Mesodermal cell (in vitro differentiated cells): ENCODE measurements around the gene MAST4.
"Not testable (repeated sequence)": the region's sequence is repeated elsewhere in the genome, so short reads cannot be mapped to it uniquely, and the experiment has no call there.

ENCODE experiments used
- H3K27ac ChIP-seq: 2 replicates; pipeline ENCODE4 v1.7.0; 2013; ENCODE audit warnings: mild to moderate bottlenecking, low read depth, low read length, moderate library complexity; ENCODE audit not compliant: severe bottlenecking
- H3K36me3 ChIP-seq: 2 replicates; pipeline ENCODE4 v1.7.1; 2013; ENCODE audit warnings: mild to moderate bottlenecking, low read length, moderate library complexity; ENCODE audit not compliant: control insufficient read depth, insufficient read depth
- H3K4me1 ChIP-seq: one replicate; pipeline ENCODE4 v1.7.1; 2013; ENCODE audit warnings: mild to moderate bottlenecking, low read length; ENCODE audit not compliant: insufficient read depth, control insufficient read depth, poor library complexity, severe bottlenecking
- H3K4me3 ChIP-seq: 2 replicates; pipeline ENCODE4 v1.7.0; 2013; ENCODE audit warnings: low read length, control low read depth, mild to moderate bottlenecking; ENCODE audit not compliant: insufficient read depth, poor library complexity, severe bottlenecking; ENCODE audit errors: extremely low read depth
- H3K9me3 ChIP-seq: 2 replicates; pipeline ENCODE4 v1.7.1; 2013; ENCODE audit warnings: mild to moderate bottlenecking, low read length, moderate library complexity; ENCODE audit not compliant: control insufficient read depth
- WGBS, 2 experiments: methylation state at CpG; one replicate each; pipeline ENCODE4 v1.1.5; 2013; ENCODE audit warnings: missing lambda C conversion rate in 2 of 2; ENCODE audit not compliant: insufficient coverage in 2 of 2; 5-methylcytosine and 5-hydroxymethylcytosine counted together

Gene MAST4

GRCh38 chr5:66810151-66810550 lies 214.0 kb downstream of the MAST4 start:
- no peak overlapping the region for H3K27ac ChIP-seq
- H3K4me1 ChIP-seq: no peaks in the 10 kb centered on the region
- H3K9me3 ChIP-seq: no peaks in the 10 kb centered on the region
- no peak overlapping the region for H3K4me3 ChIP-seq
- H3K36me3 ChIP-seq: no peaks in the 10 kb centered on the region
- 70 to 86% methylated on average over 2 to 6 of the region's 6 CpGs for WGBS, 2 experiments

GRCh38 chr5:66810848-66811261 lies 214.7 kb downstream of the MAST4 start:
- Histone ChIP-seq H3K36me3 (no peaks in the 10 kb centered on the region), H3K4me3 (no peak overlapping the region), H3K27ac (no peak overlapping the region), H3K4me1 (no peaks in the 10 kb centered on the region), H3K9me3 (no peaks in the 10 kb centered on the region)
- WGBS, 2 experiments: 76 to 92% methylated on average over 5 to 6 of the region's 6 CpGs

- no peaks in the 10 kb centered on the region for H3K36me3 ChIP-seq
- H3K4me3 ChIP-seq: no peak overlapping the region
- H3K4me1 ChIP-seq: no peaks in the 10 kb centered on the region
- H3K9me3 ChIP-seq: no peaks in the 10 kb centered on the region
- WGBS, 2 experiments: 93 to 97% methylated on average over 7 of the region's 8 CpGs
- no peak overlapping the region for H3K27ac ChIP-seq
These were observed 216.1 kb downstream of the MAST4 start for GRCh38 chr5:66812291-66812690.

- H3K4me3 ChIP-seq: no peak overlapping the region
- H3K27ac ChIP-seq: no peak overlapping the region
- WGBS, 2 experiments: 88% methylated on average over 1 of the region's 1 CpG; no CpG with 5 or more reads in 1 of the 2 experiments
- no peaks in the 10 kb centered on the region for H3K4me1 ChIP-seq
- no peaks in the 10 kb centered on the region for H3K9me3 ChIP-seq
- H3K36me3 ChIP-seq: no peaks in the 10 kb centered on the region
These were observed 217.1 kb downstream of the MAST4 start for GRCh38 chr5:66813306-66813705.

- no peaks in the 10 kb centered on the region for H3K9me3 ChIP-seq
- H3K4me3 ChIP-seq: no peak overlapping the region
- H3K36me3 ChIP-seq: no peaks in the 10 kb centered on the region
- 44 to 45% methylated on average over 3 to 5 of the region's 6 CpGs for WGBS, 2 experiments
- H3K4me1 ChIP-seq: no peaks in the 10 kb centered on the region
- no peak overlapping the region for H3K27ac ChIP-seq
These were observed 218.2 kb downstream of the MAST4 start for GRCh38 chr5:66814146-66814991.

GRCh38 chr5:66818304-66818934 lies 222.2 kb downstream of the MAST4 start:
- Histone ChIP-seq H3K27ac (no peak overlapping the region), H3K36me3 (no peaks in the 10 kb centered on the region), H3K9me3 (no peaks in the 10 kb centered on the region), H3K4me3 (no peak overlapping the region), H3K4me1 (no peaks in the 10 kb centered on the region)
- 90 to 97% methylated on average over 3 to 4 of the region's 5 CpGs for WGBS, 2 experiments

DNA sequence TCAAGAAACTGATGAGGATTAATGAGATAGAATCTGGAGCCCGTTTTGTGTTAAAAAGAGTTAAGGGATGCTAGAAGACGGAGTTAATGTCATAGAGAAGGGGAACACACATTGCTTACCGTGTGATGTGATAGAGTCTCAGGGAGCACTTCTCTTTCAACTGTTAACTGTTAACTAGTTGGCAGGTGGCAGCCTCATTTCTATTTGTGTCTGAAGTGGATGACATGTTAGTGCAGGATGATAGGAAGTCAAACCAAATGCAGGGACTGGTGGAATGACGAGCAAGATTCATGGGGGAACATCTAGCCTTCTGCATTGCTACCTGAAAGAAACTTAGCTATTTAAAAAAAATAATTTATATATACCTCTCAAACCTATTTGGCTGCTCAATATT lies 222.7 kb downstream of the MAST4 start:
- no peaks in the 10 kb centered on the region for H3K4me1 ChIP-seq
- no peak overlapping the region for H3K27ac ChIP-seq
- no peak overlapping the region for H3K4me3 ChIP-seq
- H3K9me3 ChIP-seq: no peaks in the 10 kb centered on the region
- 94% methylated on average over 2 of the region's 4 CpGs for WGBS, 2 experiments
- H3K36me3 ChIP-seq: no peaks in the 10 kb centered on the region

- Histone ChIP-seq H3K27ac (no peak overlapping the region), H3K4me1 (no peaks in the 10 kb centered on the region), H3K4me3 (no peak overlapping the region), H3K9me3 (no peaks in the 10 kb centered on the region), H3K36me3 (no peaks in the 10 kb centered on the region)
- WGBS, 2 experiments: 89 to 92% methylated on average over 4 of the region's 5 CpGs
These were observed 224.5 kb downstream of the MAST4 start for GRCh38 chr5:66820630-66821207.

DNA sequence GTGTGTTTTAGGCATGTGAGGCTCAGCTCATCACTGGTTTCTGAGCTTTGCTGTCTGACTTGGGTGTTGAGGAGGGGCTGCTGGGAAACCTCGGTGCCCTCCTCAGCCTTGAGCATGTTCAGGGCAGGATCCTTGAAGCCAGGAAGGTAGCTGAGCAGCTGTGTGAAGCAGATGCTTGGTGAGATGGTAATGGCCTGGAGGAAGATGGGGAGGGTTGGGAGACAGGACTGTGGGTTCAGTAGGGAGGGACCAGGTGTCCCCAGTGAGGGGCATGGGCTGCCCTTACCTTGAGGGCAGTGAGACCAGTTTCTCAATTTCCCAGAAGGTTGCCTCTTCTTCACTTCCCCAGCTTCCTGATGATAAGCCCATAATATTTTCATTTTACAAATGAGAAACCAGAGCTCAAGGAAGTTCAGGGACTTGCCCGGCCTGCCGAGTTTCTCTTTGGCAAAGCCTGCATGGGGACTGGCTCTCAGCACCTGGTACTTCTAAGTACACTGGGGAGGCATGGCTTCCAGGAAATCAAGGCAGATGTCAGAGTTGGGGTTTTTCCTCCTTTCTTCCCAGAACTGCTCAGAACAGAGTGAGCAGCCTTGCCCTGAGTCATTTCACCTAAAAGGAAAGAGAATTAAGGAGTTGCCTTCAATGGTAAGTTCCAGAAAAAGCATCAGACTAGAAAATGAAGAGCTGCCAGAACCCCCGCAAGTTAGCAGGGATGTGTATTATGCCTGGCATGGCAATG lies 225.7 kb downstream of the MAST4 start:
- WGBS, 2 experiments: 95 to 100% methylated on average over 3 to 4 of the region's 4 CpGs
- no peak overlapping the region for H3K4me3 ChIP-seq
- no peaks in the 10 kb centered on the region for H3K9me3 ChIP-seq
- no peaks in the 10 kb centered on the region for H3K4me1 ChIP-seq
- H3K36me3 ChIP-seq: no peaks in the 10 kb centered on the region
- H3K27ac ChIP-seq: no peak overlapping the region

GRCh38 chr5:66822906-66823305 lies 226.7 kb downstream of the MAST4 start:
- not testable (repeated sequence) for H3K4me3 ChIP-seq, H3K9me3 ChIP-seq, H3K27ac ChIP-seq, H3K4me1 ChIP-seq, H3K36me3 ChIP-seq
- whole genome bisulfite sequencing, 2 experiments: 73 to 100% methylated on average over 1 to 2 of the region's 2 CpGs
